GM12873 (cell line): ENCODE results near the gene MARCHF2.

Source experiments
- CTCF ChIP-seq: IDR thresholded peaks from 2 replicates; pipeline ENCODE4 v1.5.1; 2012; ENCODE audit warnings: low read depth, mild to moderate bottlenecking, moderate library complexity, low read length, control low read depth; ENCODE audit not compliant: insufficient read depth; ENCODE audit errors: missing control alignments

MARCHF2 gene

GRCh38 chr19:8395621-8396082 lies 17.5 kb upstream of the MARCHF2 start:
- TF ChIP-seq CTCF, result no peak

GRCh38 chr19:8396185-8396562 lies 16.9 kb upstream of the MARCHF2 start:
- no peak for TF ChIP-seq CTCF

GRCh38 chr19:8396563-8397203 lies 16.4 kb upstream of the MARCHF2 start:
- TF ChIP-seq CTCF, result peak; percentile 78

GRCh38 chr19:8397271-8397670 lies 15.8 kb upstream of the MARCHF2 start:
- TF ChIP-seq CTCF, result no peak

GRCh38 chr19:8397746-8398310 lies 15.3 kb upstream of the MARCHF2 start:
- TF ChIP-seq CTCF, result no peak

- no peak for TF ChIP-seq CTCF
Measured at GRCh38 chr19:8398311-8398771, 14.8 kb upstream of the MARCHF2 start.

GRCh38 chr19:8399681-8400188 lies 13.4 kb upstream of the MARCHF2 start:
- no peak for TF ChIP-seq CTCF
